ENCODE data around the gene TTC39B. TPM values are rescaled to one million over a fixed set of nuclear protein-coding genes. Genes with fewer than 3 reads are reported as not detected.
A peak's percentile ranks its signal among the peaks of the same experiment; 100 is the strongest.

The TTC39B gene
- total RNA-seq, 1 donor from 2014 or later = 3.1 TPM

DNA sequence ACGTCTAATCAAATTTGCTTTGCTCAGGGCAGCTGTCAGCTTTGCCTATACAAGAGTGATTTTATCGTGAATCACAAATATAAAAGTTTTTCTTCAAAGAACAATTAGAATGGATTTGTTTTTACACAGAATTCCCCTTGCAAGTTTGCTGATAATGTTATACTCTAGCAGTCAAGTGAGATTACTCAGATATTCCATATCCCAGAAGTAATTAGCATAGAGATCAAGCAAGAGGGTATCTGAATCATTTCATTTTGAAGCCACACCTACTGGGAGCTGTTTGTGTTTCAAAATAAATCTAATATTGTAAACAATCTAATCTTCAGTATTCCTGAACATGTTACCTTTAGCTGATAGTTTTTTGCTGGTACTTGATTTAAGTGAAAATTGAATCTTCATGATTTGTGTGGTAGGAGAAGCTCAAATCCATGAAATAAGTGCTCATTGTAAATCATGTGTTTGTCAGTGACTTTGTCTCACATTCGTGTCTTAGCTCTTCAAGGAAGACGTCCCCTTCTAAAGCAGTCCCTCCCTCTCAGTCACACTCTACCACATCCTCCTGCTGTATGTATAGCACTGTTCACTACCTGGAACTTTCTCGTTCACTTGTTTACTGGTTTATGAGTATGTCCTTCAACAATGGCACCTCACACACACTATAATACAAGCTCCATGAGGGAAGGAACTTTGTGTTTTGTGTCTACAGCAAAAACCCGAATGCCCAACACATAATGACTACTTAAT, 3.3 kb upstream of the TTC39B start:
- Mint-ChIP-seq H3K4me3 (ENCODE audit: unreplicated experiment) (no peak overlapping the region), H3K27me3 (ENCODE audit: unreplicated experiment) (peaks cover 1% of the 10 kb centered on the region), H3K36me3 (ENCODE audit: unreplicated experiment) (peaks cover 4% of the 10 kb centered on the region), H3K27ac (ENCODE audit: unreplicated experiment) (no peak overlapping the region), H3K9me3 (ENCODE audit: unreplicated experiment) (peaks cover 5% of the 10 kb centered on the region), H3K4me1 (ENCODE audit: low read depth, unreplicated experiment) (no peaks in the 10 kb centered on the region)
- DNase-seq = no peak
- TF ChIP-seq, protein P1, sequence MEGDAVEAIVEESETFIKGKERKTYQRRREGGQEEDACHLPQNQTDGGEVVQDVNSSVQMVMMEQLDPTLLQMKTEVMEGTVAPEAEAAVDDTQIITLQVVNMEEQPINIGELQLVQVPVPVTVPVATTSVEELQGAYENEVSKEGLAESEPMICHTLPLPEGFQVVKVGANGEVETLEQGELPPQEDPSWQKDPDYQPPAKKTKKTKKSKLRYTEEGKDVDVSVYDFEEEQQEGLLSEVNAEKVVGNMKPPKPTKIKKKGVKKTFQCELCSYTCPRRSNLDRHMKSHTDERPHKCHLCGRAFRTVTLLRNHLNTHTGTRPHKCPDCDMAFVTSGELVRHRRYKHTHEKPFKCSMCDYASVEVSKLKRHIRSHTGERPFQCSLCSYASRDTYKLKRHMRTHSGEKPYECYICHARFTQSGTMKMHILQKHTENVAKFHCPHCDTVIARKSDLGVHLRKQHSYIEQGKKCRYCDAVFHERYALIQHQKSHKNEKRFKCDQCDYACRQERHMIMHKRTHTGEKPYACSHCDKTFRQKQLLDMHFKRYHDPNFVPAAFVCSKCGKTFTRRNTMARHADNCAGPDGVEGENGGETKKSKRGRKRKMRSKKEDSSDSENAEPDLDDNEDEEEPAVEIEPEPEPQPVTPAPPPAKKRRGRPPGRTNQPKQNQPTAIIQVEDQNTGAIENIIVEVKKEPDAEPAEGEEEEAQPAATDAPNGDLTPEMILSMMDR (IDR thresholded peaks at IDR 0.05; ENCODE audit: partially characterized antibody, unreplicated experiment) = no peak

GRCh38 chr9:15308511-15308910, 1.5 kb upstream of the TTC39B start:
- peak overlapping the region; percentile 51 for H3K4me3 Mint-ChIP-seq (ENCODE audit: unreplicated experiment)
- H3K4me1 Mint-ChIP-seq (ENCODE audit: low read depth, unreplicated experiment) = no peaks in the 10 kb centered on the region
- H3K27ac Mint-ChIP-seq (ENCODE audit: unreplicated experiment) = no peak overlapping the region
- H3K27me3 Mint-ChIP-seq (ENCODE audit: unreplicated experiment) = peaks cover 1% of the 10 kb centered on the region
- peaks cover under 1% of the 10 kb centered on the region for H3K36me3 Mint-ChIP-seq (ENCODE audit: unreplicated experiment)
- H3K9me3 Mint-ChIP-seq (ENCODE audit: unreplicated experiment) = peaks cover 5% of the 10 kb centered on the region
- DNase-seq = no peak
- TF ChIP-seq, protein P1 (IDR thresholded peaks at IDR 0.05; ENCODE audit: partially characterized antibody, unreplicated experiment) = no peak

GRCh38 chr9:15307523-15307841, 466 bp upstream of the TTC39B start:
- no peak for DNase-seq
- Mint-ChIP-seq H3K27me3 (ENCODE audit: unreplicated experiment) (peaks cover 1% of the 10 kb centered on the region), H3K9me3 (ENCODE audit: unreplicated experiment) (peaks cover 3% of the 10 kb centered on the region), H3K27ac (ENCODE audit: unreplicated experiment) (no peak overlapping the region), H3K36me3 (ENCODE audit: unreplicated experiment) (no peaks in the 10 kb centered on the region), H3K4me3 (ENCODE audit: unreplicated experiment) (peak overlapping the region; percentile 81), H3K4me1 (ENCODE audit: low read depth, unreplicated experiment) (no peaks in the 10 kb centered on the region)
- TF ChIP-seq, protein P1 (IDR thresholded peaks at IDR 0.05; ENCODE audit: partially characterized antibody, unreplicated experiment) = no peak

GRCh38 chr9:15306068-15306756, 804 bp downstream of the TTC39B start:
- peak overlapping the region; percentile 84 for H3K4me3 Mint-ChIP-seq (ENCODE audit: unreplicated experiment)
- H3K27me3 Mint-ChIP-seq (ENCODE audit: unreplicated experiment) = peaks cover 1% of the 10 kb centered on the region
- H3K36me3 Mint-ChIP-seq (ENCODE audit: unreplicated experiment) = no peaks in the 10 kb centered on the region
- TF ChIP-seq, protein P1 (IDR thresholded peaks at IDR 0.05; ENCODE audit: partially characterized antibody, unreplicated experiment) = no peak
- H3K9me3 Mint-ChIP-seq (ENCODE audit: unreplicated experiment) = peaks cover 3% of the 10 kb centered on the region
- no peaks in the 10 kb centered on the region for H3K4me1 Mint-ChIP-seq (ENCODE audit: low read depth, unreplicated experiment)
- DNase-seq = peak; percentile 35
- peak overlapping the region; percentile 22 for H3K27ac Mint-ChIP-seq (ENCODE audit: unreplicated experiment)

DNA sequence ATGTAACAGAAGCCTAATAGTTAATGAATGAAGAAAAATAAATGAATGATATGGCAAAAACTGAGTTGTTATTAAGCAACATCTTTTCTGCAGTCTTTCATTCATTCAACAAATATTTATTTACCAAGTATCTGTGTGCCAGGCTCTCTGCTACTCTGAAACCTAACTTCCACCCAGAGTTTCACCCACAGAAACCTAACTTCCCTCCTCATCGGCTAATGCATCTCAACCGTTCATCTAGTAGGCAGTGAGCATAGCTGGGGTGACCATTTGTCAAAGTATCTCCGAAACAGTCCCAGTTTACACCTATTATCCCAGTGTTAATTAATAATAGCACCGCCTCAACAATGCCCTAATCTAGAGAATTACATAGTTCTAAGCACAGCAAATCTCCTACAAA, 1.5 kb downstream of the TTC39B start:
- Mint-ChIP-seq H3K27me3 (ENCODE audit: unreplicated experiment) (peaks cover 1% of the 10 kb centered on the region), H3K4me1 (ENCODE audit: low read depth, unreplicated experiment) (no peaks in the 10 kb centered on the region), H3K36me3 (ENCODE audit: unreplicated experiment) (no peaks in the 10 kb centered on the region), H3K4me3 (ENCODE audit: unreplicated experiment) (peak overlapping the region; percentile 84), H3K9me3 (ENCODE audit: unreplicated experiment) (peaks cover 3% of the 10 kb centered on the region), H3K27ac (ENCODE audit: unreplicated experiment) (no peak overlapping the region)
- no peak for DNase-seq
- TF ChIP-seq, protein P1 (IDR thresholded peaks at IDR 0.05; ENCODE audit: partially characterized antibody, unreplicated experiment) = no peak

All from glutamatergic neuron (in vitro differentiated cells).